Heart right ventricle (tissue), 16 donors: Measurements from ENCODE around the gene TMEM171. TPM values are rescaled to one million over a fixed set of nuclear protein-coding genes. Genes with fewer than 3 reads are reported as not detected.

Source experiments
- ATAC-seq, 8 donors: fragments of 200-7000 bp; cut with Tn5 transposase; one replicate each; pipeline ENCODE4 v1.9.1; 2020; ENCODE audit warnings: mild to moderate bottlenecking in 8 of 8, moderate library complexity in 8 of 8, moderate number of reproducible peaks in 1 of 8
- DNase-seq, 2 donors: peaks; one replicate each; pipeline ENCODE4 v3.0.0-alpha.2; 2020
- H3K27ac ChIP-seq, 10 donors: fragments of 200-600 bp; sonication (generic) in 2 of 10; one replicate each; pipeline versions ENCODE4 v1.5.0 to v1.8.0; 2020 to 2022; ENCODE audit warnings: mild to moderate bottlenecking in 3 of 10
- H3K27me3 ChIP-seq, 7 donors: fragments of 200-600 bp; one replicate each; pipeline ENCODE4 v1.8.0; 2021 to 2022; ENCODE audit warnings: mild to moderate bottlenecking in 2 of 7
- H3K36me3 ChIP-seq, 9 donors: fragments of 200-600 bp; sonication (generic) in 1 of 9; one replicate each; pipeline versions ENCODE4 v1.5.0 to v1.8.0; 2020 to 2022; ENCODE audit warnings: mild to moderate bottlenecking in 2 of 9
- H3K4me1 ChIP-seq, 9 donors: fragments of 200-600 bp; sonication (generic) in 1 of 9; one replicate each; pipeline versions ENCODE4 v1.5.0 to v1.8.0; 2020 to 2022; ENCODE audit warnings: mild to moderate bottlenecking in 4 of 9
- H3K4me3 ChIP-seq, 10 donors: fragments of 200-600 bp; sonication (generic) in 2 of 10; one replicate each; pipeline versions ENCODE4 v1.5.0 to v1.8.0; 2020 to 2022; ENCODE audit warnings: mild to moderate bottlenecking in 7 of 10, moderate library complexity in 2 of 10
- H3K9me3 ChIP-seq, 11 donors: fragments of 200-600 bp in 10 of 11; sonication (generic) in 2 of 11; one replicate each; pipeline versions ENCODE4 v1.5.0 to v1.8.0; 2013 to 2022; ENCODE audit warnings: mild to moderate bottlenecking in 2 of 11, control low read depth in 1 of 11, moderate library complexity in 1 of 11
- CTCF ChIP-seq, 9 donors: fragments of 200-600 bp; sonication (generic) in 2 of 9; IDR thresholded peaks; one replicate each; pipeline versions ENCODE4 v1.5.0 to v1.8.0; 2021 to 2022; ENCODE audit warnings: antibody characterized with exemption in 9 of 9, mild to moderate bottlenecking in 5 of 9, moderate library complexity in 1 of 9
- WGBS, 2 donors: extraction: QIAGEN DNeasy Blood & Tissue Kit; methylation state at CpG; one replicate each; pipeline ENCODE4 v1.1.7; 2013; ENCODE audit warnings: inconsistent platforms in 1 of 2; 5-methylcytosine and 5-hydroxymethylcytosine counted together
- intact Hi-C, 10 donors: fragments of 100-400 bp; cut with DNase I; formaldehyde crosslinking; loops; one replicate each; pipeline versions ENCODE4 v1.11.1 to v1.14.2; 2022
- polyA plus RNA-seq, 2 donors: library from polyadenylated mRNA; stranded (reverse); fragments of 200-250 nt; gene quantifications; one replicate each; pipeline ENCODE4 v1.2.3, GENCODE V29; 2013
- total RNA-seq, 10 donors: library from RNA; stranded (reverse); fragmentation: NEBNext Ultra II Directional in 3 of 10; extraction: Animal tissue kit (Norgen Biotek cat#: 25700) in 3 of 10; gene quantifications; one replicate each; pipeline versions ENCODE4 v1.2.1 to v1.2.4, GENCODE V29; 2021 to 2023
- donor health status: Arrhythmogenic right ventricular cardiomyopathy.
- donor health status: ischemic (EF 13 %, LVEDD 7.1; RV severe dilation, severe dysfunction).
- donor health status: healthy with polysubstance abuse.
- donor health status: DM: no; HTN: yes; CAD: no.
- donor health status: DM: no; HTN: no; CAD: no.
- donor health status: ischemic (EF 25% LVEDD 6.9; RV normal size, moderate dysfunction).
- donor health status: ischemic (EF 25% LVEDD 5.7; RV mildly dilated, moderate dysfunction).
- donor health status: healthy.
- donor health status: DM: yes; HTN: yes; CAD: no.
- donor health status: Ischemic cardiomyopathy.
- donor health status: ischemic (EF 35%, LVEDD 5.7; RV mildly dilated, moderate dysfunction).
- donor health status: nonischemic (EF 11% LVEDD 7.7; RV severe dilation, severe dysfunction).
- donor health status: DM: yes; HTN: yes; CAD: no.
- donor health status: PGD.
- donor health status: ischemic (EF 29% LVEDD 5.4; RV normal size, mild dysfunction).
- donor health status: nonischemic (EF 23%, LVEDD 6.1; RV moderate dilation, normal function).

TMEM171 gene
- total and polyA plus RNA-seq, 12 donors = 0.03 TPM; not detected in 11

- intact Hi-C loops = no loop called here
- Histone ChIP-seq H3K4me1 (no peaks in the 10 kb centered on the region), H3K27me3 (no peaks in the 10 kb centered on the region), H3K9me3 (peaks cover 0 to 15% (median 4%) of the 10 kb centered on the region in 11 donors), H3K36me3 (peaks cover 0 to 3% (median 0%) of the 10 kb centered on the region in 9 donors), H3K4me3 (no peak overlapping the region), H3K27ac (no peak overlapping the region)
- TF ChIP-seq CTCF (IDR thresholded peaks at IDR 0.05) = no peak
- DNase-seq = no peak
- ATAC-seq = no peak
These were observed 14.0 kb upstream of the TMEM171 start for GRCh38 chr5:73106335-73106734.

GRCh38 chr5:73110190-73110589 is 10.2 kb upstream of the TMEM171 start:
- no peak for TF ChIP-seq CTCF (IDR thresholded peaks at IDR 0.05)
- Histone ChIP-seq H3K4me3 (no peak overlapping the region), H3K9me3 (peaks cover 0 to 15% (median 4%) of the 10 kb centered on the region in 11 donors), H3K27ac (no peak overlapping the region), H3K27me3 (peaks cover 0 to 9% (median 0%) of the 10 kb centered on the region in 7 donors), H3K36me3 (peaks cover 0 to 3% (median 0%) of the 10 kb centered on the region in 9 donors), H3K4me1 (no peaks in the 10 kb centered on the region)
- intact Hi-C loops = no loop called here
- ATAC-seq (no peak), DNase-seq (no peak)
- WGBS, 2 donors = 84 to 94% methylated on average over 1 of the region's 1 CpG

- Histone ChIP-seq H3K36me3 (peaks cover 0 to 3% (median 0%) of the 10 kb centered on the region in 9 donors), H3K4me3 (no peak overlapping the region)
These were observed 8.8 kb upstream of the TMEM171 start for GRCh38 chr5:73111536-73111935.

GRCh38 chr5:73112359-73112758 is 8.0 kb upstream of the TMEM171 start:
- Histone ChIP-seq H3K36me3 (peaks cover 0 to 3% (median 0%) of the 10 kb centered on the region in 9 donors), H3K4me1 (no peaks in the 10 kb centered on the region), H3K9me3 (peaks cover 0 to 14% (median 4%) of the 10 kb centered on the region in 11 donors), H3K27me3 (peaks cover 0 to 19% (median 5%) of the 10 kb centered on the region in 7 donors), H3K27ac (no peak overlapping the region), H3K4me3 (no peak overlapping the region)
- WGBS, 2 donors = 70 to 77% methylated on average over 1 of the region's 1 CpG
- TF ChIP-seq CTCF (IDR thresholded peaks at IDR 0.05) = no peak
- intact Hi-C loops = no loop called here
- ATAC-seq (no peak), DNase-seq (no peak)

More at GRCh38 chr5:73111536-73111935, 8.8 kb upstream of the TMEM171 start:
- 89 to 91% methylated on average over 1 of the region's 1 CpG for WGBS, 2 donors
- no peaks in the 10 kb centered on the region for H3K4me1 ChIP-seq
- intact Hi-C loops = no loop called here
- no peak for ATAC-seq
- DNase-seq = no peak
- H3K27ac ChIP-seq = no peak overlapping the region
- no peak for TF ChIP-seq CTCF (IDR thresholded peaks at IDR 0.05)
- peaks cover 0 to 16% (median 0%) of the 10 kb centered on the region in 7 donors for H3K27me3 ChIP-seq
- peaks cover 0 to 15% (median 4%) of the 10 kb centered on the region in 11 donors for H3K9me3 ChIP-seq
